Cardiac muscle cell (in vitro differentiated cells and primary cell): ENCODE data around the gene VTI1A. TPM values are rescaled to one million over a fixed set of nuclear protein-coding genes. Genes with fewer than 3 reads are reported as not detected.

Experiments
- DNase-seq, 2 donors: peaks; one replicate each; pipeline versions ENCODE4 v3.0.0 to v3.0.0-alpha.2; 2010 to 2017; ENCODE audit warnings: low read depth in 1 of 2, low spot score in 1 of 2
- H3K27ac ChIP-seq: fragments of 200-600 bp; sonication (generic); 2 replicates; pipeline ENCODE4 v1.5.1; 2016
- H3K27me3 ChIP-seq: fragments of 200-600 bp; sonication (generic); 2 replicates; pipeline ENCODE4 v1.6.0; 2016; ENCODE audit warnings: control low read depth
- H3K36me3 ChIP-seq: fragments of 200-600 bp; sonication (generic); 2 replicates; pipeline ENCODE4 v1.5.1; 2016; ENCODE audit warnings: control low read depth
- H3K4me1 ChIP-seq: fragments of 200-600 bp; sonication (generic); 2 replicates; pipeline ENCODE4 v1.8.1; 2017; ENCODE audit warnings: low read depth, mild to moderate bottlenecking, mixed run types
- H3K4me3 ChIP-seq: fragments of 200-600 bp; sonication (generic); 2 replicates; pipeline ENCODE4 v1.5.1; 2016; ENCODE audit warnings: mild to moderate bottlenecking
- H3K9me3 ChIP-seq: fragments of 200-600 bp; sonication (generic); 2 replicates; pipeline ENCODE4 v1.5.1; 2017; ENCODE audit warnings: low read depth, mild to moderate bottlenecking, control low read depth
- polyA plus RNA-seq: library from polyadenylated mRNA; unstranded; fragments of >200 nt; fragmentation: Nextera tagmentation; extraction: Ambion mirVana; gene quantifications from 2 replicates; pipeline ENCODE4 v1.2.1, GENCODE V29; 2016
- total RNA-seq: library from RNA; depleted of rRNA; stranded (reverse); fragments of >200 nt; gene quantifications from 2 replicates; pipeline ENCODE4 v1.2.3, GENCODE V29; 2016
- TF ChIP-seq, protein P1 (sequence below): IDR thresholded peaks from 2 replicates; pipeline ENCODE4 v1.5.1; 2012; ENCODE audit warnings: low read depth, mild to moderate bottlenecking, low read length

Gene VTI1A
- total and polyA plus RNA-seq, 2 experiments from 2014 or later = 19.3 to 33.1 TPM

DNA sequence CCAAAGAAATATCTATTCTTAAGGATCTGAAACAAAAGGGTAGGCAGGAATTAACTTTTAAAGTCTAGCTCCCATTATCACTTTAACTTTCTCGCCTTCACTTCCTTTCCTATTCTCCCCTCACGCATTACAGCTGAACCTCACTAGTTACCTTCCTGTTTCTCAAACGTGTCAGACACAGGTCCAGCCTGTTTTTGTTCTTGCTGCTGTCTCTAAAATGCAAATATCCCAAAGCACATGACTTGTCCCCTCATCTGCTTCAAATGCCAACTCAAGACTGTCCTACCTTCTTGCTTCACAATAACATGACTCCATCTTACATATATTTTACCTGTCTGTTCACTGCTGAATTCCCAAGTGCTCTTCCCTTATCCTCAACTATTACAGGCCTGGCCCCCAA is 17.9 kb upstream of the VTI1A start:
- no peak for DNase-seq
- Histone ChIP-seq H3K27me3 (no peaks in the 10 kb centered on the region), H3K4me3 (no peak overlapping the region), H3K4me1 (peaks cover under 1% of the 10 kb centered on the region), H3K27ac (no peak overlapping the region), H3K36me3 (peaks cover 35% of the 10 kb centered on the region), H3K9me3 (no peaks in the 10 kb centered on the region)
- TF ChIP-seq, protein P1, sequence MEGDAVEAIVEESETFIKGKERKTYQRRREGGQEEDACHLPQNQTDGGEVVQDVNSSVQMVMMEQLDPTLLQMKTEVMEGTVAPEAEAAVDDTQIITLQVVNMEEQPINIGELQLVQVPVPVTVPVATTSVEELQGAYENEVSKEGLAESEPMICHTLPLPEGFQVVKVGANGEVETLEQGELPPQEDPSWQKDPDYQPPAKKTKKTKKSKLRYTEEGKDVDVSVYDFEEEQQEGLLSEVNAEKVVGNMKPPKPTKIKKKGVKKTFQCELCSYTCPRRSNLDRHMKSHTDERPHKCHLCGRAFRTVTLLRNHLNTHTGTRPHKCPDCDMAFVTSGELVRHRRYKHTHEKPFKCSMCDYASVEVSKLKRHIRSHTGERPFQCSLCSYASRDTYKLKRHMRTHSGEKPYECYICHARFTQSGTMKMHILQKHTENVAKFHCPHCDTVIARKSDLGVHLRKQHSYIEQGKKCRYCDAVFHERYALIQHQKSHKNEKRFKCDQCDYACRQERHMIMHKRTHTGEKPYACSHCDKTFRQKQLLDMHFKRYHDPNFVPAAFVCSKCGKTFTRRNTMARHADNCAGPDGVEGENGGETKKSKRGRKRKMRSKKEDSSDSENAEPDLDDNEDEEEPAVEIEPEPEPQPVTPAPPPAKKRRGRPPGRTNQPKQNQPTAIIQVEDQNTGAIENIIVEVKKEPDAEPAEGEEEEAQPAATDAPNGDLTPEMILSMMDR = no peak

DNA sequence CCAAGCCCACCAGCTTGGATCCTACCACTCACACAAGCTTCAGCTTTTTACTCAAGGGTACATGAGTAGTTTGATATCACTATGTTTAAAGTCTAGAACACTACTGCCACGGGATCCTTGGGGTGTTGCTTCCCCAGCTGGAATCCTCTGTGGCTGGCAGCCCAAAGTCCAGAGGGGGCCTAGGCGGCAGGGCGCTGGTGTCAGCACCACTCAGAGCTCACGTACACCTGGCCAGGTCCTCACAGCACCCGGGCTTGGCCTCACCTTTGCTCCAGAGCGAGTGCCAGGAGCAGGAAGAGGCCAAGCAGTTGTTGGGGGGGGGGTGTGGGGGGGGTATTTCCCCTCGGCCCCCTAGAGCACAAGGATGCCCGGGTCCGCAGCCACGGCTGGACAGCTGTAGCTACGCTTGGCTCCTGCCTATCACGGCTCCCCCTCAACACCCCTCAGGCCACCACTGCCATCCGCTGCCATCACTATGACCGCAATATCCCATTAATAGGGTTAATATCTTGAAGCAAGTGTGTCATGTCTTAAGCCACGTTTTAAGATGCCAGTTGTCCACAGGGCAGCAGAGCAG is 17.3 kb upstream of the VTI1A start:
- TF ChIP-seq, protein P1 = no peak
- no peaks in the 10 kb centered on the region for H3K9me3 ChIP-seq
- H3K27me3 ChIP-seq = no peaks in the 10 kb centered on the region
- H3K4me3 ChIP-seq = no peak overlapping the region
- peaks cover 41% of the 10 kb centered on the region for H3K36me3 ChIP-seq
- H3K4me1 ChIP-seq = no peaks in the 10 kb centered on the region
- no peak overlapping the region for H3K27ac ChIP-seq
- no peak for DNase-seq

- H3K4me3 ChIP-seq = no peak overlapping the region
- no peaks in the 10 kb centered on the region for H3K4me1 ChIP-seq
- TF ChIP-seq, protein P1 = no peak
- DNase-seq = no peak
- no peaks in the 10 kb centered on the region for H3K27me3 ChIP-seq
- peaks cover 45% of the 10 kb centered on the region for H3K36me3 ChIP-seq
- H3K9me3 ChIP-seq = no peaks in the 10 kb centered on the region
- H3K27ac ChIP-seq = no peak overlapping the region
Measured at GRCh38 chr10:112433136-112433535, 13.9 kb upstream of the VTI1A start.

DNA sequence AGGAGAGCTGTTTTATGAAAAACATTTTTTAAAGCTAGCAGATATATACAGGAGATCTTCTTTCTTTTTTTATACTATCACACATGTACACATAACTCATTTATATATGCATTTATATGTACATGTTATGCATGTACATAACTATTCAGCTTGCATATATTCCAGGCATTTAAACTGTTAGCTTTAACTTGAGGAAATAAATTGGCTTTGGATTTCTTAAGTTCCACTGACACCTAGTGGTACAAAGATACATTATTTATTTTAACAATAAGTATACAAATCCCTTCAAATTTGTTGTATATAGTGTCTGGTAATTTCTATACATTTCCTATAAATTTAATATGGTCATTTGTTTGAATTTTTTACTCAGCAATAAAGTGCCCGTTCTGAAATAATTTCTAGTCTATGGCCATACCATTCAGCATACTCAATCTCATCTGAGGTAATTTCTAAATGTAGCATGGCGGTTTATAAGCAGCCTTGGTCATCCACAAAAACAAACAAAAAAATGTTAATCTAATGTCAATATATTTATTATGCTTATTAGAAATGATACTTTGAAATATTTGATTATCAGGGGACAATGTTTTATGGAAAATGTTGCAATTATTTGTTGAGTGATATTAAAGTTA is 11.9 kb upstream of the VTI1A start:
- Histone ChIP-seq H3K36me3 (peaks cover 57% of the 10 kb centered on the region), H3K4me1 (no peaks in the 10 kb centered on the region), H3K4me3 (no peak overlapping the region), H3K27ac (no peak overlapping the region), H3K27me3 (no peaks in the 10 kb centered on the region), H3K9me3 (no peaks in the 10 kb centered on the region)
- peak in 1 of 2 donors; percentile 70 for DNase-seq
- TF ChIP-seq, protein P1 = peak; percentile 44

DNA sequence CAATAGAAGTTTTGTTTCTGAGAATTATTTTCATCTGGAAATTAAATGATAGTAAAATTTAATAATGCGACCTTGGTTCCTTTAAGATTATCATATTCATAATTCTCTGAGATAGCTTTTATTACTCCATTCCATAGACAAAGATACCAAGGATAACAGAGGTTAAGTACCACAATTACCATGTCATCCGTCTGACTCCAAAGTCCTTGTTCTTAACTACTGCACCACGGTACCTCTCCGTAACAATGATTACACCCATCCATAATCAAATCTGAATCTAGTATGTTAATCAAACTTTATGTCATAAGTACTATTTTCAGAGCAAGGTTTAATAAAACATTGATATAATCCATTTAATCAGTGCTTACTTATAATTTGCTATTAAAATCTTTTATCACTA is 8.7 kb upstream of the VTI1A start:
- Histone ChIP-seq H3K4me1 (no peaks in the 10 kb centered on the region), H3K36me3 (peaks cover 58% of the 10 kb centered on the region), H3K27me3 (no peaks in the 10 kb centered on the region), H3K9me3 (no peaks in the 10 kb centered on the region), H3K27ac (no peak overlapping the region), H3K4me3 (no peak overlapping the region)
- TF ChIP-seq, protein P1 = no peak
- DNase-seq = no peak
